Stimulated activated CD4-positive, alpha-beta T cell treated with anti-CD3 and anti-CD28 coated beads, Interleukin-15, amount 100 ng/mL, for 48 hours (primary cell): Measurements from ENCODE around the gene USP12.
"Not testable (repeated sequence)": the region's sequence is repeated elsewhere in the genome, so short reads cannot be mapped to it uniquely, and the experiment has no call there.

ENCODE experiments used
- DNase-seq, 2 donors: peaks; one replicate each; pipeline ENCODE4 v3.0.0-alpha.2; 2020; ENCODE audit warnings: low read depth in 2 of 2

Gene USP12, protein sequence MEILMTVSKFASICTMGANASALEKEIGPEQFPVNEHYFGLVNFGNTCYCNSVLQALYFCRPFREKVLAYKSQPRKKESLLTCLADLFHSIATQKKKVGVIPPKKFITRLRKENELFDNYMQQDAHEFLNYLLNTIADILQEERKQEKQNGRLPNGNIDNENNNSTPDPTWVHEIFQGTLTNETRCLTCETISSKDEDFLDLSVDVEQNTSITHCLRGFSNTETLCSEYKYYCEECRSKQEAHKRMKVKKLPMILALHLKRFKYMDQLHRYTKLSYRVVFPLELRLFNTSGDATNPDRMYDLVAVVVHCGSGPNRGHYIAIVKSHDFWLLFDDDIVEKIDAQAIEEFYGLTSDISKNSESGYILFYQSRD

DNA sequence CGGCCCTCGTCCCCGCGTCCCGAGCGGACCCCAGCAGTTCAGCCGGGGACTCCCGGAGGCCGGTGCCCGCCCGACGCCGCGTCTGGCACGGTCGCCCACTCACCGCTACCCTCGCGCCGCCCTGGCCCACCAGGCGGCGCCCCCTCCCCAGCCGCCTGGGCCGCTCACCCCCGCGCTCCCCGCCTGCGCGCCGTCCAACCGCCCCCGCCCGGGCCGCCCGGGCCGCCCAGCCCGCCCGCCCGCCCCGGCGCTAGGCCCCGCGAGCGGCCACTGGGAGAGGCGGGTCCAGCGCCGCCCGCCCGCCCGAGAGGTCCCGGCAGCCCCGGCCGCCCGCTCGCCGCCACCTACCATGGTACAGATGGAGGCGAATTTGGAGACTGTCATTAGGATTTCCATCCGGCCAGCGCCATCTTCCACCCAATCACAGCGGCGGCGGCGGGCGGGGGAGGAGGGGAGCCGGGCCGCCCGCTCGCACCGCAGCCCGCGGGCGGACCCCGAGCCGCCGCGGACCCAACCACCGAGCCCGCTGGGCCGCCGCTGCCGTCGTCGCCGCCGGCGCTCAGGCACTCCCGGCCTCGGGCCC is at the start of gene USP12:
Gene USP12 (minus strand): TSS at position 568 of the 583 bp plus-strand sequence. CDS start 172 bp downstream, at position 396.
- DNase-seq, result no peak

GRCh38 chr13:27219611-27220010 is 48.0 kb upstream of the USP12 start:
- DNase-seq, result no peak

GRCh38 chr13:27218861-27219260 is 47.2 kb upstream of the USP12 start:
- DNase-seq, result not testable (repeated sequence)

DNA sequence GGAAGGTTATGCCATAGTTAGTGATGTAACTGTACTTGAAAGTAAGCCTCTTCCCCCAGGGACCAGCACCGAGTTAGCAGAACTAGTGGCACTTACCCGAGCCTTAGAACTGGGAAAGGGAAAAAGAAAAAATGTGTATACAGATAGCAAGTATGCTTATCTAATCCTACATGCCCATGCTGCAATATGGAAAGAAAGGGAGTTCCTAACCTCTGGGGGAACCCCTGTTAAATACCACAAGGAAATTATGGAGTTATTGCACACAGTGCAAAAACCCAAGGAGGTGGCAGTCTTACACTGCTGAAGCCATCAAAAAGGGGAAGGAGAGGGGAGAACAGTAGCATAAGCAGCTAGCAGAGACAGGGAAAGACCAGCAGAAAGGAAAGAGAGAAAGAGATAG is 46.2 kb upstream of the USP12 start:
- DNase-seq, result not testable (repeated sequence)

DNA sequence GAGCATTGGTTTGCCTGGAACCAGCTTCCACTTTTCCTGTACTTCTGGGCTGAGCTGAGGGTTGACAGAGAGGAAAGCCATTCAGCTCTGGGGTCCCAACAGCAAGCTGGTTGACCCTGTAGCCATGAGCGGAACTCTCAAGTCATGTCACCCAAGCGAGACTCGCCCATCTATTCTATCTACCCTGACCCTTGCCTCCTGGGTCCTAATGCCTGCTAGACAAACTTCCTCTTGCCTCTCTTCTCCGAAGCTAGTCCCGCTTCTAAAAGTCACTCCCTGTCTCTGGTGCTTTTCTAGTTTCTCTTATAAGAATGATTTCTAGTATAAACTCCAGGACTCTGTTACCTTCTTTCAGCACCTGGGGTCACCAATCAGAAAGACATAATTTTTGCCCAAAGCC is 41.8 kb upstream of the USP12 start:
- DNase-seq, result not testable (repeated sequence)

- no peak for DNase-seq
Measured at GRCh38 chr13:27211771-27212364, 40.3 kb upstream of the USP12 start.

DNA sequence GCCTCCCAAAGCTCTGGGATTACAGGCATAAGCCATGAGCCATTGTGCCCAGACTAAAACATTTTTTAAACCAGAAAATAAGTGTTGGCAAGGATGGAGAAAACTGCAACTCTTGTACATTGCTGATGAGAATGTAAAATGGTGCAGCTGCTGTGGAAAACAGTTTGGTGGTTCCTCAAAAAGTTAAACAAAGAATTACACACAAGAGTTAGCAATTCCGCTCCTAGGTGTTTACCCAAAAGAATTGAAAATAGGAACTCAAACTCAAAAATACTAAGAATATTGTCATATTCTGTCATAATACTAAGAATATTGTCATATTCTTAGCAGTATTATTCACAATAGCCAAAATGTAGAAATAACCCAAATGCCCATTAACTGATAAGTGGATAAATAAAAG is 39.7 kb upstream of the USP12 start:
- no peak for DNase-seq

- DNase-seq, result no peak
Measured at GRCh38 chr13:27208514-27208913, 36.9 kb upstream of the USP12 start.

DNA sequence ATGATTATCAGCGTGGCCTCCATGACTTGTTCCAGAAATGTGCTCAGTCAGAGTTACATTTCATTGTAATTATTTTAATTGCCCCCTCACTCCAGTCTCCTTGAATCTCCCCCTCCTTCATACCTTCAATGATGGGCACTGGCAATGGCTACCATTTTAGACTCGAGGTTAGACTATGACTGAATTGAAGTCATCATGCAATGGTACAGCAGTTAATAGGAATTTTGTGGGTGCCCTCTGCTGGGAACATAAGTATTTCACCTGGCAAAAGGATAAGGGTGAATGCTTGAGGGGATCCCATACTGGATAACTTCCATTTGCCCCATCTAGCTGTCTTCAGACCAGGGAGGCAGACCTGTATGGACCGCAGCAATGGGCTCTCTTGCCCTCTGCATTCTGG is 32.2 kb upstream of the USP12 start:
- DNase-seq, result no peak

GRCh38 chr13:27203186-27203585 is 31.6 kb upstream of the USP12 start:
- DNase-seq, result no peak

DNA sequence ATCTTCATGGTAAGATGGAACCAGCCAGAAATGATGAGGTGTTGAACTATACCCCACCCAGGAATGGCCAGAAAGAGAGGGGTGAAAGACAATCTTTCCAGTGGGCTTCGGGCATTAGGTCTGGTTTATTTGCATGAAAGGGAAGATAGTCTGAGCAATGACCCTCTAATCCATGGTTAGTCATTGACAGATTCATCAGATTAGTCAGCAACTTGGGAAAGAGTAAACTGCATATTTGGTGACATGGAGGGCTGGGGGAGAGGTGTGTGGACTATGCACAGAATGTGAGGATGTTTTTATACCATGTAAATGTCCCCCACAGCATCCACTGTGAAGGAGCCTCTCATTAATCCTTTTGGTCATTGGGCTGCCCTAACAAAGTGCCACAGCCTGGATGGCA is 30.1 kb upstream of the USP12 start:
- no peak for DNase-seq

DNA sequence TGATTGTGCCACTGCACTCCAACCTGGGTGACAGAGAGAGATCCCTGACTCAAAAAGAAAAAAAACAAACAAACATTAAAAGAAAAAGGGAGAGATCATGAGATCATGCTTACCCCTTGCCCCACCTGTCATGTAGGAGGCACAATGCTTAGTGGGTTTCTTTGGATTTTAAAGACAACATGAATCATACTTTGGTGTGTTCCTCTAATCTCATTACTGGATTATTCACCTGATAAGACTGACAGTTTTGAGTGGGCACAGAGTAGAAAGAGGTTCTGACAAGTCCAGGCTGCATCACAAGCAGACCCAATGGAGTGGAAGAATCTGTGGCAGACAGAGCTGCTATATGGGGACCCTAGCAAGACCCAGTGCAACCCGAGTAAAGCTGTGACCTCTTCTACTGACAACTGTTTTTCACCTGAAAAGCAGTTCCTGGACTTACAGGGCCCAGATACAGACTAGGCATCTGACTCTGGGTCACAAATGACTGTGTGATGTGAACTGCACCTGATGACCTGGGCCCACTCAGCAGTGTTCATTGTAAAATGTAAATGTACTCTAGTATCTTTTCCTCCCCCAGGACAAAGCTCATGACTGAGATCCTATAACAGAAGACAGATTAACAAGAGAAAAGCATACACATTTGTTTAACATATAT is 28.9 kb upstream of the USP12 start:
- no peak for DNase-seq

DNA sequence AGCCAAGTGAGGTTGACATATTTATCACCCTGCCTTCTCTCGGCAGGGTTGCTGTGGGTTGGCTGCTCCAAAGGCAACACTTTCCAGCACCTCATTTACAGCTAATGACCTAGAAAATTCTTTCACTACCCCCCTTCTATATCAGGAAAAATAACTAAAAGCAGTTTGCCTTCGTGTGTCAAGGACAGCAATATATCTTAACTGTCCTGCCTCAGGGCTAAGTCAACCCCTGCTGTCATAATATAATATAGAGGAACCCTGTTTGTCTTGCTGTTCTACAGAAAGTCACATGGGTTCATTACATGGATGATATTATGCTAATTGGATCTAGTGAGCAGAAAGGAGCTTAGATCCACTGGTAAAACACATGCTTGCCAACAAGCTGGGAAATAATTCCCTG is 28.1 kb upstream of the USP12 start:
- no peak for DNase-seq

GRCh38 chr13:27199211-27199610 is 27.6 kb upstream of the USP12 start:
- DNase-seq, result no peak

DNA sequence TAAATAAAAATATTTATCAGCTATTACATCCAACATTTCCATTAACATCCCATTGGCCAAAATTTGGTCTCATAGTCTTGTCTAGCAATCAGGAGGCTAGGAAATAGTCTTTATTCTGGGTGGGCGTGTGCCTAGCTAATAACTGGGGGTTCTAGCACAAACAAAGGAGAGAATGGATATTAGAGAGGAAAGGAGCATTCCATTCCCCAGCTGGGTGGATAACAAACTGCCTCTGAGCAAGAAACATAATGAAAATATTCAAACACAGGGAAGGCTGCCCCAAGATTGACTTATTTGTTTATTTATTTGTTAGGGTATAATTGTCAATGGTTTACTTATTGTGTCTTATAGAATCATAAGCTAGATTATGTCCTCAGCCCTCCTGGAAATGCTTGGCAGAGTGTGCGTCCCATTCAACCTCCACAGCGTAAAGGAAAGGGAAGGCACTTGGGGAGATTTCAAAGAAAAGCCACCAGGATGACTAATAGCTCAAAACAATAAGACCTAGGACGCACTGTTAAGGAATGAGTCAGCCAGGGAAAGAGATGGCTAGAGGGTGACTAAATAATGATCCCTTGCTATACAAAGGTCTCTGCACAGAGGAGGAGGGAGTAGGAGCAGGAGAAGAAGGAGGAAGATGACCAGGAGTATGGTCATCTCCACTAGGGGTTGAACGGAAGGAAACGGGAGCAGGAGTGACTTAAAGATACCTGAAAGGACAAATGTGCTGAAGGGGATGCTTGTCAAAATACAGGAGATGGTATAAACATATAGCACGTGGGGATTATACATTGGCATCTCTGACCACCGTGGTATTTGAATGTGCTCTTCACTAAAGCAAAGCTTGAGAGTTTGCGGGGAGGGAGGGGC is 23.5 kb upstream of the USP12 start:
- DNase-seq, result no peak

- DNase-seq, result no peak
Measured at GRCh38 chr13:27194209-27194608, 22.6 kb upstream of the USP12 start.

- no peak for DNase-seq
Measured at GRCh38 chr13:27193496-27193895, 21.9 kb upstream of the USP12 start.

GRCh38 chr13:27192973-27193372 is 21.4 kb upstream of the USP12 start:
- DNase-seq, result no peak

DNA sequence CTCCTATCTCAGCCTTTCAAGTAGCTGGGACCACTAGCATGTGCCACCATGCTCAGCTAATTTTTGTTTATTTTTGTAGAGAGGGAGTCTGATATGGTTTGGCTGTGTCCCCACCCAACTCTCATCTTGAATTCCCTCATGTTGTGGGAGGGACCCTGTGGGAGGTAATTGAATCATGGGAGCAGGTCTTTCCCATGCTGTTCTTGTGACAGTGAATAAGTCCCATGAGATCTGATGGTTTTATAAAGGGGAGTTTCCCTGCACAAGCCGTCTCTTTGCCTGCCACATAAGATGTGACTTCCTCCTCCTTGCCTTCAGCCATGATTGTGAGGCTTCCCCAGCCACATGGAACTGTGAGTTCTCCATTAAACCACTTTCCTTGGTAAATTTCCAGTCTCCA is 20.8 kb upstream of the USP12 start:
- not testable (repeated sequence) for DNase-seq

DNA sequence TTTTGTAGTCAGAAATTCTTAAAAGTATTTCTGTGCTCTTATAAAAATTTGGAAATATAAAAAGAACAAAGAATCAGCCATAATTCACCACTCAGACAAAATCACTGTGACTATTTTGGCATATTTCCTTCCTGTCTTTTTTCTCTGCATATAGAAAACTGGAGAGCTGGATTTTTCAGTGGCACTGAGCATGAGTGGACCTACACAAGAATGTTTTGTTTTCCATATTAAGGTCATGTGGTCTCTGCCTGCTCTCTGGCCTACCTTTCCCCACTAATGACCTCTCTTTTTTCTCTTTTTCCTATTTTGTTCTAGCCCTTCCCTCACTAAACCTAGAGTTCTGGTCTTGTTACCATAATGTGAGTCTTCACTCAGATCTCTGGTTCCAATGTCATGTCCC is 17.6 kb upstream of the USP12 start:
- DNase-seq, result no peak

- no peak for DNase-seq
Measured at GRCh38 chr13:27188239-27188638, 16.6 kb upstream of the USP12 start.

DNA sequence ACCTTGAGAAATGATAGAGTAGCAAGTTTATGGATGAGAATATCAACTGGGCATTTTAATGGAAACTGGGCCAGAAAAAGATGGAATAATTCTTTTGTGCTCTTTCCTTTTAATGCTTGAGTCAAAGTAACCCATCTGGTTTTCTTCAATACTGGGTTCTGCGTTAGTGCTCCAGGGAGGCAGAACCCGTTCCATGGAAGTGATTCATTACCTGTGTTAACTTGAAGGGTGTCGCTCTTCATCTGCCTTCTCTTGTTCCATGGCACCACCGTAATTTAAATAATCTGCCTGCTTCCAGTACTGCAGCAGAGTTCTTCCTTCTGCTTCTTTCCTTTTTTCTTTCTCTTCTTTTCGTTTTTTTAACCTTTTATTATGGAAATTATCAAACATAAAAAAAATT is 14.7 kb upstream of the USP12 start:
- DNase-seq, result no peak
